ENCODE results near the gene CRELD2.

The CRELD2 gene

GRCh38 chr22:49904040-49904369, 14.4 kb upstream of the CRELD2 start:
- Histone ChIP-seq H3K4me1 (ENCODE audit: control insufficient read depth in 1 of 2, insufficient read depth in 1 of 2, low read depth in 1 of 2, low read length in 1 of 2) (no peaks in the 10 kb centered on the region), H3K27me3 (no peaks in the 10 kb centered on the region), H3K27ac (no peak overlapping the region), H3K9me3 (no peaks in the 10 kb centered on the region), H3K4me3 (ENCODE audit: low read depth in 1 of 2, low read length in 1 of 2) (no peak overlapping the region), H3K36me3 (peaks cover 72% of the 10 kb centered on the region)
- TF ChIP-seq CTCF (IDR thresholded peaks at IDR 0.05), result no peak

GRCh38 chr22:49905465-49905864, 13.0 kb upstream of the CRELD2 start:
- Histone ChIP-seq H3K27me3 (no peaks in the 10 kb centered on the region), H3K4me3 (ENCODE audit: low read depth in 1 of 2, low read length in 1 of 2) (no peak overlapping the region), H3K27ac (no peak overlapping the region), H3K9me3 (no peaks in the 10 kb centered on the region), H3K4me1 (ENCODE audit: control insufficient read depth in 1 of 2, insufficient read depth in 1 of 2, low read depth in 1 of 2, low read length in 1 of 2) (no peaks in the 10 kb centered on the region), H3K36me3 (peaks cover 76% of the 10 kb centered on the region)
- no peak for TF ChIP-seq CTCF (IDR thresholded peaks at IDR 0.05)

GRCh38 chr22:49906071-49906798, 12.2 kb upstream of the CRELD2 start:
- Histone ChIP-seq H3K9me3 (no peaks in the 10 kb centered on the region), H3K4me3 (ENCODE audit: low read depth in 1 of 2, low read length in 1 of 2) (no peak overlapping the region), H3K27me3 (no peaks in the 10 kb centered on the region), H3K36me3 (peaks cover 72% of the 10 kb centered on the region), H3K4me1 (ENCODE audit: control insufficient read depth in 1 of 2, insufficient read depth in 1 of 2, low read depth in 1 of 2, low read length in 1 of 2) (no peaks in the 10 kb centered on the region), H3K27ac (no peak overlapping the region)
- TF ChIP-seq CTCF (IDR thresholded peaks at IDR 0.05), result no peak

- Histone ChIP-seq H3K4me1 (ENCODE audit: control insufficient read depth in 1 of 2, insufficient read depth in 1 of 2, low read depth in 1 of 2, low read length in 1 of 2) (no peaks in the 10 kb centered on the region), H3K27me3 (no peaks in the 10 kb centered on the region), H3K36me3 (peaks cover 66% of the 10 kb centered on the region), H3K9me3 (no peaks in the 10 kb centered on the region), H3K27ac (no peak overlapping the region), H3K4me3 (ENCODE audit: low read depth in 1 of 2, low read length in 1 of 2) (no peak overlapping the region)
- TF ChIP-seq CTCF (IDR thresholded peaks at IDR 0.05), result no peak
Observed at GRCh38 chr22:49906799-49907290, 11.6 kb upstream of the CRELD2 start.

GRCh38 chr22:49907807-49908206, 10.6 kb upstream of the CRELD2 start:
- H3K9me3 ChIP-seq, result no peaks in the 10 kb centered on the region
- H3K27ac ChIP-seq, result no peak overlapping the region
- H3K27me3 ChIP-seq, result no peaks in the 10 kb centered on the region
- no peak overlapping the region for H3K4me3 ChIP-seq (ENCODE audit: low read depth in 1 of 2, low read length in 1 of 2)
- H3K36me3 ChIP-seq, result peaks cover 70% of the 10 kb centered on the region
- no peaks in the 10 kb centered on the region for H3K4me1 ChIP-seq (ENCODE audit: control insufficient read depth in 1 of 2, insufficient read depth in 1 of 2, low read depth in 1 of 2, low read length in 1 of 2)
- TF ChIP-seq CTCF (IDR thresholded peaks at IDR 0.05), result no peak
